HG03442 (cell line): ENCODE measurements around the gene ISYNA1.
A peak's percentile ranks its signal among the peaks of the same experiment; 100 is the strongest.

Source experiments
- ATAC-seq: cut with Tn5 transposase; IDR thresholded peaks from one replicate; pipeline ENCODE4 v1.9.1; 2021; ENCODE audit warnings: mild to moderate bottlenecking, moderate library complexity; ENCODE audit not compliant: unreplicated experiment

The ISYNA1 gene

DNA sequence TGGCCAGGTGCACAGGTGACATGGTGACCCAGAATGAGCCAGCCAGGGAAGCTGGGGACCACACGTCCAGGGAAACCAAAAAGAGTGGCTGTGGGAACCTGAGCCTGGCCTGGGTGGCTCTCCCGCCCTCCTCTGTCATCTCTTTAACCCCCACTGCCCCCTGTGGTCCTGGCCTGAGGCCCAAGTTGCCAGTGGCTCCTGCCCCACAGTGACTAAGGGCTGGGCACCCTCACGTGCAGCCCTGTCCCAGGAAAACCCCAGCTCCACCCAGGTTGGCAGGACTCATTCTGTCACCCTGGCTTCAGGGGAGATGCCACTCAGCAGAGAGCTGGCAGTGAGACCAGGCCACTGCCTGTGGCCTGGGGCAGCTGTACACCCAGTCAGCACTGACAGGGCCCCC, 30.6 kb upstream of the ISYNA1 start:
- no peak for ATAC-seq

GRCh38 chr19:18467978-18468377, 30.0 kb upstream of the ISYNA1 start:
- no peak for ATAC-seq

GRCh38 chr19:18466354-18466753, 28.4 kb upstream of the ISYNA1 start:
- no peak for ATAC-seq

GRCh38 chr19:18465964-18466339, 28.0 kb upstream of the ISYNA1 start:
- no peak for ATAC-seq

DNA sequence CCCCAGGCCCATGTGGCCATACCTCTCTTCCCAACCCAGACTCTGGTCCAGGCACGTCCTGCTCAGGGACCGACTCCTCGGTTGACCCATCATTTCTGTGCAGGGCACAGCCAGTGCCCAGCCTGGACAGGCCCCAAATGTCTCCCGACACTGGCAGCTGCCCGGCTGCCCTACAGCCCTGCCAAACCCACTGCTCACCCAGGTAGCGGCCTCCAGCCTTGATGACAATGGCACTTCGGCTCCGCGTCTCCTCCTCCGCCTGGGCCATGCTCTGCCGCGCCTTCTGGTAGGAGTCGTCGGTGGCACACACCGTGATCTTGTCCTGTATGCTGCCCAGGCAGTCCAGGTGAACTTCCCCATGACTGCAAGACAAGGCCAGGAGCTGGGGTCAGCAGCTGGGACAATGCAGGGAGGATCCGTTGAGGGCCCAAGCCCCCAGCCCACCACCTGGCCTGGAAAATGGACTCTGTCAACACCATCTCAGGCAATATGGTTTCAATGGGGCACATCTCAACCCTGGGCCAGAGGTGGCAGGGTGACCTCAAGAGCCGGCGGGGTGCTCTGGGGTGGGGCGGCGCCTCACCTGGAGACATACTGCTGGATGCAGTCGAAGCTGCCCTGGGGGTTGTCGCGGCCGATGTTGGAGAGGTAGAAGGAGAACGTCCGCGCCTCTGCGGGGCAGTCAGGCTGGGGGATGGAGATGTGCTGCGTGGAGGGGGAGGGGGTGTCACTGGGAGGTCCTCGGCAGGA, 27.5 kb upstream of the ISYNA1 start:
- no peak for ATAC-seq

- no peak for ATAC-seq
These were observed 26.7 kb upstream of the ISYNA1 start for GRCh38 chr19:18464646-18465045.

- no peak for ATAC-seq
These were observed 23.5 kb upstream of the ISYNA1 start for GRCh38 chr19:18461471-18461870.

DNA sequence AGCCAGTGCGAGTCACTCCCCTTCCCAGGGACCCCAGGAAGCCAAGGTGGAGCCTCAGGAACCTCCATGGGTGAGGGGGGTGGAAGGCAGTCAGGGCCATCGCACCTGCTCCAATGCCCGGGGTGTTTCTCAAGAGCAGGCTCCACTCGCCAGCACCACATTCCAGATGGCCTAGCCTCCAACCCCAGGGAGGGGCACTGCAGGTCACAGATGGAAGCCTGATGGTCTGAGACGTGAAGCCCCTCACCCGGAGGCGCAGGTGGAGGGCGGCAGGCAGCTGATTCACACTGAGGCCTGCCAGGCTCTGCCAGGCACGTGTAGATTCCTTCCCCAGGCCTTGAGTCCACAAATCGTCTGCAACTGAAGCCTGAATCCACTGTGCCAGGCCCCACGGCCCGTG, 23.0 kb upstream of the ISYNA1 start:
- ATAC-seq = no peak

- ATAC-seq = no peak
These were observed 19.8 kb upstream of the ISYNA1 start for GRCh38 chr19:18457483-18458331.

DNA sequence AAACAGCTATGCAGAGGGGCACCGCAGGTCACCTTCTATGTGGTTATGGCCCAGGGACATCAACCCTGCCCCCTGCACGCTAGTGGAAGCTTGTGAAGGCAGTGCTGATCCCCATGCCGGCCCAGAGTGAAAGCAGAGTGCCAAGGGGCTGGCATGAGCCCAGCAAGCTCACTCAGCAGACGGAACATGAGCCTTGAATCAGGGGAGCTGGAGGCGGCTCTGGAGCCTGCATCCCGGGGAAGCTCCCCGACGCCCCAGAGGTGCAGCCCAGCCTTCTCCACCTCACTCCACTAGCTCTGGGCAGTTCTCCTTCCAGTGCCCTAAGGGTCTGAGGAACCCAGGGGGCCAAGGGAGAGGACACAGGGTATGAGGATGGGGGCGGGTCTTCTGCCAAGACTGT, 19.0 kb upstream of the ISYNA1 start:
- no peak for ATAC-seq

DNA sequence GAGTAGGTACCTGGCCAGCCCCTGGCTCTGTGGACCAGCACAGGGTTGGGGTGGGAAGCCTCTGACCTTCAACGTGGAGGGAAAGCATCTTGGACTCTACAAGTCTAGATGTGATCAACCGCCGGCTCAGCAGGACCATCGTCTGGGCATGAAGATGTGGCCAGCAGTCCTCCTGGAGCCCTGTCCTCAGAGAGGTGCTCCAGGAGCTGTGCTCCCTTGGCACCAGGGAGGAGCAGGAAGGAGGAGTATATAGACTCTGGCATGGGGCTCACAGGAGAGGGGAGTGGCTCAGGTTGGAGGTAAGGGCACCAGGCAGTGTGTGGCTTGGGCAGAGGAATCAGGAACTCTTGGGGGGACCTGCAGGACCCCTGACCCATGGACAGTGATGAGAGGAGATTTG, 18.3 kb upstream of the ISYNA1 start:
- no peak for ATAC-seq

DNA sequence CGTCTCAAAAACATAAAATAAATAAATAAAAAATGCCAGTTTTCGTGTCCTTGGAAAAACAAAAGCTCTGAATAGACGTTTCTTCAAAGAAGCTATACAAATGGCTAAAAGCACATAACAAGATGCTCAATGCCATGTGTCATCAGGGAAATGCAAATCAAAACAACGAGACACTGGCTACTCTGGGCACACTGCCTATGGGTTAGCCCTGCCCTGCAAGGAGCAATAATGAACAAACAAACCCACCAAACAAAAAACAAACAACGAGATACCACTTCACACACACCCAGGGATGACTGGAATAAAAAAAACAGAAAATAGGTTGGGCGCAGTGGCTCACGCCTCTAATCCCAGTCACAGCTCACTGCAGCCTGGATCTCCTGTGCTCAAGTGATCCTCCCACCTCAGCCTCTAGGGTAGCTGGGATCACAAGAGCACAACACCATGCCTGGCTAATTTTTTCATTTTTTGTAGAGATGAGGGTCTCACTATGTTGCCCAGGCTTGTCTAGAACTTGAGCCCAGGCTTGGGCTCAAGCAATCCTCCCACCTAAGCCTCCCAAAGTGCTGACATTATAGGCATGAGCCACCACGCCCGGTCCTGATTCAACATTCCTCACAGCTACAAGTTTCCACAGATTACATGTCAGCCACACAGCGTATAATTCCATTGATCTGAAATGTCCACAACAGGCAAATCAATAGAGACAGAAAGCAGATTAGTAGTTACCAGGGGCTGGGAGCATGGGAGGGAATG, 15.5 kb upstream of the ISYNA1 start:
- ATAC-seq = no peak

GRCh38 chr19:18452386-18452785, 14.5 kb upstream of the ISYNA1 start:
- no peak for ATAC-seq

DNA sequence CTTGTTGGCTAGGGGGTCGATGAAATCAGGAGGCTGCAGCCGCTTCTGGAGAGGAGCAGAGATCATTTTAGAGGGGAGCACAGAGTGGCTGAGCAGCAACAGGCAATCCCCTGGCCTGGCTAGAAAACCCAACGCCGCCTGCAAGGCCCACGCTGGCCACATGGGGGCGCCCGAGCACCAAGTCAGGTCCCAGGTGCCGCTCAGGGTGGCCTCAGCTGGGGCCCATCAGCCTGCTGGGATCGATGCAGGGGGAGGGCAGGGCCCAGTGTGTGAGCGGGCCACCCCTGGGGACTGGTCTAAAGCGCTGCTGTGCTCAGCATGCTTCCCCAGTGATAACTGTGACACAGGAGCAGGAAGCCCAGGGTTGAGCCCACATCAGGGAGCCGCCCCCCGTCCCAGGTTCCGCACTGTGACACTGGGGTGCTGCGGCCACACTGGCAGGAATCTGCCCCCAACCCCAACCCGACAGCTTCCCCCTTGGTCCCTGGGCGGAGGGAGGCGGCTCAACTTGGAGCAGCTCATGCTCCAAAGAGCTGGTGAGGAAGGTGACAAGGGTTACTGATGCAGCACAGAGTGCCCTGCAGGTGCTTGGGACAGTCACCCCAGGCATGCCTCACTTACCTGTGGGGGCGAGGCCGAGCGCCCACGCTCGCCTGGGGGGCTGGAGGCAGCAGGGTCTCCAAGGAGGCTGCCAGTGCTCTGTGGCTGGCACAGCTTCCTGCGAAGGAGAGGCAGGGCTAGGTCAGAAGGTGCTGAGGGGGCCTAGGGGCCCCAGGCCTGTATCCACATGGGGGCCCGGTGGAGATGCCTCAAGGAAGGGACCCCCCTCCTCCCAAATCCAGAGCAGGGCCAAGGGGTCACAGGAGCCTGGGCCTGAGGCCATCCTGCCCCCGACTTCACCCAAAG, 13.3 kb upstream of the ISYNA1 start:
- ATAC-seq = peak; percentile 47

GRCh38 chr19:18450021-18450930, 12.3 kb upstream of the ISYNA1 start:
- ATAC-seq = no peak

- ATAC-seq = no peak
These were observed 11.6 kb upstream of the ISYNA1 start for GRCh38 chr19:18449552-18449951.

DNA sequence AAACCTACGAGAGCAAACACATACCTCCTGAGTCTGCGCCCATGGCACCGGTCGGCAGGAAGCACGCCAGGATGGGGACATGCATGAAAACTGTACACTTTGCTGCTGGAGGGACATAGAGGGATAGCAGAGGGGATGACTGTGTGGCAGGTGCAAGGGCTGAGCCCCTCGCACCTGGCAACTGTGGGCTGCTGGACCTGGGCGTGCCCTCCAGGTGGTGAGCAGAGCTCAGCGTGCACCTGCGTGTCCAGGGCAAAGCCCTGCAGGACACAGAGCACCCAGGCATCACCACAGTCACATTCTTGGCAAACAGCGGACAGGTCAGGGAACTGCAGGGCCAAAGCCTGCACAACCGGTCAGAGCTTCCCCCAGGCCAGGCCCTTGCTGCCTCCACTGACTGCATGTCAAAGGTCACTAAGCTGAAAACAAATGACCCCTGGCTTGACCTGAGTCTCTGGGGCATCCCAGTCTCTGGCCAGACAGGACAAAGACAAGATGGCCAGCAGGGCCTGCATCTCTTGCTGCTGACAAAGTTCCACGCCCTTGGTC, 9.0 kb upstream of the ISYNA1 start:
- no peak for ATAC-seq

DNA sequence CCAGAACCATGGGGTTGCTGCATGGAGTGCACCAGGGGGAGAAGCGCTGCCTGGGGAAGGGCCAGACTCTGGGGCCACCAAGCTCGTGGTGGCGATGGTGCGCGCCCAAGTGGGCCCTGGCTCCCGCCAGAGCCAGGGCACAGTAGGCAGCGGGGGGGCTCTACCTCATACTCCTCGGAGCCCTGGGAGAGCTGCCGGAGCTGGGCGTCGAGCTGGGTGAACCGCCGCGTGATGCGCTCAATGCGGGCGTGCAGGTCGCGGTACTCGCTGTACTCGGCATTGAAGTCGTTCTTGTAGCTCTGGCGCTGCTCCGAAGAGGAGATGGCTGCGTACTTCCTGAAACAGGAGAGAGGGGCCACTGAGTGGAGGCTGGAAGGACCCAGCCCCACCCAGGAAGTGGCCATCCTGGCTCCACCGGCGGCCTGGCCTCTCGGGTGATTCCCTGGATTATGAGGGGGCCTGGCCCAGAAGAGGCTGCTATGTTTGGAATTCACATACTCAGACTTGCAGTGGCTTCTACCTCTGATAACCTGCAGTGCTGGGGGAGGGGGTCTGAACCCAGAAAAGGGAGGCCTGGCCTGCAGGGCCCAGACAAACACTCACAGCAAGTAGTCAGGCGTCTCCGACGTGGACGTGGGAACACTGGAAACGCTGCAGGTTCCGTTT, 8.3 kb upstream of the ISYNA1 start:
- ATAC-seq = no peak
